Stimulated activated naive CD8-positive, alpha-beta T cell treated with anti-CD3 and anti-CD28 coated beads, Interleukin-15, Interleukin-2, amounts not matched to agents 100 U/mL and 50 U/mL, for 24 hours (primary cell): Measurements from ENCODE around the gene PROS1.

Experiments
- ATAC-seq: fragments of 150-1000 bp; cut with Tn5 transposase; one replicate; pipeline ENCODE4 v1.10.0; 2021
- DNase-seq: peaks from one replicate; pipeline ENCODE4 v3.0.0; 2021

The PROS1 gene

DNA sequence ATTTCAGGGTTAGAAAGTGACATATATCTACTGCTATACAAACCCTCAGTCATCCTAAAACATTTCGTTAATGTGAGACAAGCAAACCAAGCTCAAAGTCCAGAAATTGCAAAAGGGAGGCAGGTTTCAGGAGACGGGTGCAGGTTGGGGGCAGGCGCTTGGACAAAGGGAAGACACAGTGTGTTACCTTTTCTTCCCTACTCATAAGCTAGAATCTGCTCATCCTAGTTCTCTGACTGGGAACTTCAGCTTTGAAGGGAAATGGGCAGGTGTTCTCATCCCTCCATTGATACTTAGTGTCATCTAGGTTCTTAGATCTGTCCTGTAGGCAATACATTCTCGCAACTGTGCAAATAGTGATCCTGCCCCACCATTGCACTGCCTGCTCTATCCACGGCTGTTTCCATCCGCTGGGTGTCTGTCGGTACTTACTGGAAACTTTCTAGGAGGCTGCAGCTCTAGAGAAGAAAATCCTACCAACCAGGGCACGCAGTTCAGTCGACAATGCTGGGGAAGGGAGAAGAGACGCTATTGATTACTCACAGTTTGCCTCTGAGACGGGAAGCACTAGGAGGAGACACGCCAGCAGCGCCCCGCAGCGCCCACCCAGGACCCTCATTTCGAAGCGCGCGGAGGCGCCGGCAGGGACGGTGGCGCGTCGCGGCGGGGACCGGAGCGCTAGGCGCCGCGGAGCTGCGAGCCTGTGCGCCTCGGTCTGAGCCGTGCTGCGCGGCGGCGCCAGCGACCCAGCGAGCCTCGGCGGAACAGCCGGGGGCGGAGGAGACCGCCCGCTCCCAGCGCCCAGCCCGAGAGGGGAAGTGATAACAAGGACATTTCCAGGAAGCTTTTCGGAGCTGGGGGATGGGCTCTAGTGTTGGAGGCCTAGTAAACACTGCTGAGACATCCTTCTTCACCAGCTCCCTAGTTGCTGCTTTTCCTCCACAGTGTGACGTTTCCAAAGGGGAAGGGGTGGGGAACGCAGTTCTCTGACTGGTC is at the start of gene PROS1:
Gene PROS1 (minus strand): TSS at position 766 of the 996 bp plus-strand sequence. CDS start 147 bp downstream, at position 619.
- peak; percentile 60 for DNase-seq
- peak; percentile 90 for ATAC-seq

DNA sequence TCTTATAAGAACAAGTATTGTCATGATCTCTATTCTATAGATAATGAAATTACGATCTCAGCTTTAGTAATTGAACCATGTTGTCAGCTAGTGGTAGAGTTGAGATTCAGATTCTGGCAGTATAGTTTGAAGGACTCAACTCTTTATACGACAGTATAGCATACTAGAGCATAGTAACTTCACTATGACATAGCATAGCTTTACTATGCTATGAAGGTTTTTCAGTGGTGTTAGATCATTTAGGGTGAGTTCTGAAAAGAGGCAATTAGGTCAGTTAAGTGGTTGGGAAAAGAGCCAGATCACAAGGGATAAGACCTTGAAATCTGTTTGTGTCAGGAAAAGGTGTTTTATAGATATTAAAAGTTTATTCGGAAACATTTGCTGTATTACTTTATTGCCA is 46.6 kb upstream of the PROS1 start:
- DNase-seq (no peak), ATAC-seq (no peak)

DNA sequence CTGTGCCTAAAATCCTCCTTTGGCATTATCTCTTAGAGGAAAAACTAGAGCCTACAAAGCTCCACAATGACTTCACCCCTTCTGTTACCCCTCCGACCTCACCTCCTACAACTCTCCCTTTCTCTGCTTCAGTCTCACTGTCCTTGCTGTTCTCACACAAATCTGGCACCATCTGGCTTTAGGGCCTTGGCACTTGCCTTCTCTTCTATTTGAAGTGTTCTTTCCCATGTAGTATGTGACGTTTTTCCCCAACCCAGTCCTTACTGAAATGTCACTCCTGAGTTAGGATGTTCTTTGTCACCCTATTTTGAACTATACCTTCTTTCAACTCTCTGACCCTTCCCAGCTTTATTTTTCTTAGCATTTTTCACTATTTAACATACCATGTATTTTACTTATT is 46.0 kb upstream of the PROS1 start:
- ATAC-seq: no peak
- DNase-seq: no peak

DNA sequence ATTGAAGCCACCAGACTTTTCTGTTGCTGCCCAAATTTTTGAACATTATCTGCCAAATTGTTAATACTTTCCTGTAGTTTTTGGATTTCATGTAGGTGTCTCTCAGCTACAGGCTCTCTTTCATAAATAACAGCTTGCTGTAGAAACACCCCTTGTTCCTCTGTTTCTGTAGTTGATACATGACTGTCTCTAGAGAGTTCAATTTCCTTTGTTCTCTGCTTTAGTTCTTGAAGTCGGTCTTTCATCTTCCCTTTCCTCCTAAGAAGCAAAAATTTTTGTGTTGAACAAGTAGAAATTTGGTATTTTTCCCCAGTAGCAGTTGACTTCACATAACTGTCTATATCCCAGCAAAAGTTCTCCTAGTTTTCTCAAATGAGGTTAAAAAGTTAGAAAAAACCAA is 41.3 kb upstream of the PROS1 start:
- ATAC-seq: no peak
- DNase-seq: no peak

DNA sequence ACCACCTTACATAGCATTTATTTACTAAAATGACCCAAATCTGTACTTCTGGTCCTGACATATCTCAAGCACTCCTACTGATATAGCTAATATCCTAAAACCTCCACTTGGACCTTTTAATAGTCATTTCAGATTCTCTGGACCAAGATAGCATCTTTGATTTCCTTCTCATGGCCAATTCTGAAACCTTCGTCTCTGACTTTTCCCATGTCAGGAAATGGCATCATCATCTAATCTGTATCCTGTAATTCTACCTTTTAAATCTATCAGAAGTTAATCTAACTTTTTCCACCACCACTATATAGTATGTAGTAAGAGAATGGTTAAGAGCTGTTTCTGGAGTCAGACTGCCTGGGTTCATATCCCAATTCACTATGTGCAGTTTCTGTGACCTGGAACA is 38.5 kb upstream of the PROS1 start:
- DNase-seq (no peak), ATAC-seq (no peak)

DNA sequence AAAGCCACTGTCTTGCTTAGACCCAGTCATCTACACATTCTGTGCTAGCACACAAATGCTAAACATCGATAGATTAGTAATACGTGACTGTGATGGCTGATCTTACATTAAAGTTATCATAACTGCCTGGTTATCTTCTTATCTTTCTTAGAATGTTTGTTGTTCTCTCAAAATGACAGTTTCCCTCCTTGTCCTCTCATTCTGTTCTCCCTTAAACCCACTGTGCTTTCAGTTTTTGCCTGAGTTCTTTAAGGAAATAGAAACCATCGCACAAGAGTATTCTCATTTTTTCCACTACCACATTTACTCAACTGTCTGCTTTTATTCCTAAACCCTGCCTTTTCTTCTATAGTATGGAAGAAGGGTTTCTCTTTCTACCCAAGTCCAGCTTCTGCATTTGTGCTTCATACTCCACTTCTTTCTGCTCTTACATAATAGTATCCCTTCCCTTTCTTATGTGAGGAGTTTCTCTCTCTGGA is 37.6 kb upstream of the PROS1 start:
- DNase-seq (no peak), ATAC-seq (peak; percentile 90)

DNA sequence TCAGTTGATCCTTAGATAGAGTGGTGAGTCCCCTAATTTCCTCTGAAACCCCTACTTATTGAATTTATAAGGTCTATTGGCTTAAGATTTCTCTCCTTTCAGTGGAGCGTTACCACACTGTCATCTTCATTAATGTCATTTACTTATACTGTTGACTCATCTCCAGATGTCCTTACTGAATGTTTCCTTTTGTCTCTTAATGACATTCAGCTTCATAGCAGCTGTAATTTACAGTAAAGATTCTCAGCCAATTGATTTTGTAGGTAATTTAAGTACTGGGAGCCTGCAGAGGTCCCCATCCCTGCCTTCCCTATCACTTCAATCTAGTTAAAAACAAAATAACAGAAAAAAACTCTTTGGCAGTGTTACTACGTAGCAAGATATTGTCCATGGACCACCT is 35.9 kb upstream of the PROS1 start:
- DNase-seq: no peak
- ATAC-seq: peak; percentile 10

- DNase-seq (no peak), ATAC-seq (no peak)
Measured at GRCh38 chr3:94008253-94008652, 34.6 kb upstream of the PROS1 start.

DNA sequence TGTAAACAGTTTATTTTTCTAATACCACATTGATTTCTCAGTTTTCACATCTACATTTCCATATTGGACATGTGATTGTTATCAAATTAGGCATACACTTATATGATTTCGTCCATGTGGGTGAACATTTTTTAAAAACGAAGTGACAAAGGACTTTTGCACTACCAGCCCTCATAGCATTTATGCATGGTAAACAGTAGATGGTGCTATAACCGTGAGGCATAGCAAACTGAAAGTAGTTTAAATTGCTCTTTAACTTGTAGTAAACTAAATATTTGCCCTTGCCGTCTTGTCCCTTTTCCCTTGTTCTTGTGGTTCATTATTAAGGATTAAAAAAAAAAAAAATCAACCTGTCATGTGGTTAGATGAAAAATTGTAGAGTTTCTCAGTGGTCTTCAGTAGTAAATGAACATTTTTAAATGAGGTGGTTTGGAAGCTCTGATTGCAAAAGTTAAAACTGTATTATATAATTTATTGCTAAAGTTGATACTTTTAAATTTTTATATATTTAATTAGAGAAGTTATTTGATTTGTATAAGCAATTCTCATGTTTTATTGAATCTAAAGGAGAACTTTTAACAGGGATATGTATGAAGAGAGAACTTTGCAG is 30.7 kb upstream of the PROS1 start:
- DNase-seq (no peak), ATAC-seq (peak; percentile 49)

DNA sequence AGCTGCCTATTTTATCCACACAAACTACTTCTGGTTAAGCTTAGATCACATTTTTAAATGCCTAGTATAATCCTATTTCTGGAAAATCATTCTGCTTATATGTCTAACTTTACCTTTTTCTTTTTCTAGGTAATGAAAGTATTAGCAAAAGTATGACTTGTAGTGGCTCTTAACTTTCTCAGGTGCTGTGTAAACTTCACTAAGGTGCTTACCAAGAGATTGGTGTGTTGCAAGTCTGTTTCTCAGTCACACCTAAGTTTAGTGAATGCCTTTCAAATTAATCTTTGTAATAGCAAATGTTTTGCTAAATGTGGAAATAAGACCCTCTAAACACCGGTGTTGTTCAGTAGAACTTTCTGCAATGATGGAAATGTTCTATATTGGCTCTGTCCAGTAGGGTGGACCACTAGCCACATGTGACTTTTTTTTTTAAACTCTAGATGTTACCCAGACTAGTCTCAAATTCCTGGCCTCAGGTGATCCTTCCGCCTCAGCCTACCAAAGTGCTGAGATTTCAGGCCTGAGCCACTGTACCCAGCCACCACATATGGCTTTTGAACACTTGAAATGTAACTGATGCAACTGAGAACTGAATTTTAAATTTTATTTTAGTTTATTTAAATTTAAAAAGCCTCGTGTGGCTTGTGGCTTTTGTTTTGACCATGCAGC is 28.3 kb upstream of the PROS1 start:
- ATAC-seq (no peak), DNase-seq (no peak)

- no peak for ATAC-seq
- DNase-seq: no peak
Measured at GRCh38 chr3:94001191-94001590, 27.5 kb upstream of the PROS1 start.

DNA sequence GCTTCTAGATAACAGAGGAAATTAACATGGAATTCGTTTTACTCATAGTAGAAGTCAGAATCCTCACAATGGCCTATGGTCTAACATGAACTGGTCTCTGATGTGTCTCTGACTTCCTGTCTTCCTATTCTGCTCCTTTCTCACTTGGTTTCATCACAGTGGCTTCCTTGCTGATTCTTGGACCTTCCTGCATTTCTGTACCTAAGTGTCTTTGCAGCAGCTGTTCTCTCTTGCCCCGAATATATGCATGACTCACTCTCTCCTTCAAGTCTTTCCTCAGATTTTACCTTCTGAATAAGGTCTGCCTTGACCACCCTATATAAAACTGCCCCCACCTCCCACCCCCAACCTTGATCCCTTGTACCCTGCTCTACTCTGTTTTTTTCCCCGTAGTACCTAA is 20.4 kb upstream of the PROS1 start:
- no peak for ATAC-seq
- no peak for DNase-seq

DNA sequence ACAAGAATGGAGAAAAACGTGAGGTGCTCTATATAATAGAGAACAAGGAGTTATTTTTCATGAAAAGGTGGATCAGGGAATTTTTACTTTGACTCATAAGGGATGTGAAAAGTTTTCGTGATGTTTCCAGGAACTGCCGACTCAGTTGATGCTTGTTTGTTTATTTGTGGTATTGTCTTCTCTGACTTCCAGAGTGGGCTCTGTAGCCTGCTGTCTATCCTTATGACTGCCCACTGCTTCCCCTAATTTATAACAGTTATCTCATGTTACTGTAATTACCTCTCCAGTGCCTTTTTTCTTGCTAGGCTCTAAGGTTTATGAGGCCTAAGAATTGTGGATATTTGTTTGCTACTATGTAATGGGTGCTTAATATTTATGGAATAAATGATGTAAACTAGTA is 18.5 kb upstream of the PROS1 start:
- no peak for DNase-seq
- ATAC-seq: no peak

GRCh38 chr3:93991631-93992030 is 17.9 kb upstream of the PROS1 start:
- DNase-seq: no peak
- no peak for ATAC-seq

DNA sequence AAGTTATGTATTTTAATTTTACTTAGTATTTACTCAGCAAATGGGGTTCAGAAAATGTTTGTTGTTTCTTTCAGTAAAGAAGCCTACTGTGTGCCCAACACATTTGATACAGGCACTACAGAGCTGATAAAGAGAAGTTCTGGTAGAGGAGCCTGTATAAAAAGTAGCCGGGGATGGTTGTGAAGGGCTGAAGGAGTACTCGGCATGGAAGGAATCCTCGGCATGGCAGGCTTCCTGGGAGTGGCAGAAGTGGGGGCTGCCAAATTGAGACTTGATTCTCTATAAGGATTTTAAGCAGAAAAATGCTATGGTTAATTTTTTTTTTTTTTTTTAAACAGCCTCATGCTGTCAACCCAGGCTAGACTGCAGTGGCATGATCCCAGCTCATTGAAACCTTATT is 15.5 kb upstream of the PROS1 start:
- ATAC-seq (no peak), DNase-seq (no peak)

DNA sequence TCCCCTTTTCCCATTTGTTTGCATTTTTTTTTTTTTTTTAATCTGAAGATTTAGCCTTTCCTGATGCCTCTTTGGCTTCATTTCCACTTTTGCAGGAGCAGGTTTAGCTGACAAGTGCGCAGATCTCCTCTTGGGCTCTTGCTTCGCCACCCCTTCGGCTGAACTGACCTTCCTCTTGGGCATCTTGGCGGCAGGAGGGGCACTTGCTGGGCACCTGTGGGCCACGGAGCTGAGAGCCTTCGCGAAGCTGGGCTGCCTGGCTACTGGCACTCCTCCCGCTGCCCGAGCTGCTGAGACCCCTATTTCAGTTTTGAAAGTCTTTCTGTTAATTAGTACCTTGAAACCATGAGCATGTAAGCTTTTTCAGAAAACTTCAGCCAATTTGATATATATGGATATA is 15.1 kb upstream of the PROS1 start:
- DNase-seq: no peak
- ATAC-seq: no peak

DNA sequence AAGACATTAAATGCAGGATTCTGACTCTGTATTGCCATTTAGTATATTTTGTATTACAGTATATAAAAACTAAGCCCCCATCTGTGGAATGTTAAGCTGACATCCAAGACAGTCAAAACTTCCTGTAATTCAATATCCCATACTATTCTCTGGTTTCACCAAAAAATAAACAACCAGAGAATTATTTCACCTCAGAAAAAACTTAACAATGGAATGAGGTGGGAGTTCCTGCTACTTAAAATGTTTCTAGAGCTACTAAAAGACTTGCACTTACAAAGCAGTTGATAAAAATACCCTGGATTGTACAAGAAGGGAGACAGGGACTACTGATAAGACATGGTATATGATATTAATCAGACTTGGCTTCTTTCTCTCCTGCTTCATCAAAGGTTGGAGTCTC is 14.6 kb upstream of the PROS1 start:
- ATAC-seq: no peak
- no peak for DNase-seq

DNA sequence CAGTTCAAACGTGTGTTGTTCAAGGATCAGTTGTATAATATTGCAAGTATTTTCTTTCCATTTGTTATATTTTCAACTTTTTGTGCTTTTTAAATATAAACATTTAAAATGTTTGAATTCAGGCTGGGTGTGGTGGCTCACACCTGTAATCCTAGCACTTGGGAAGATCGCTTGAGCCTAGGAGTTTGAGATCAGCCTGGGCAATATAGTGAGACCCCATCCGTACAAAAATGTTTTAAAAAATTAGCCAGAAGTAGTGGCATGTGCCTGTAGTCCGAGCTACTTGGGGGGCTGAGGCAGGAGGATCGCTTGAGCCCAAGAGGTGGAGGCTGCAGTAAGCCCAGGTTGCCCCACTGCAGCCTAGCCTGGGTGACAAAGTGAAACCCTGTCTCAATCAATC is 10.9 kb upstream of the PROS1 start:
- no peak for DNase-seq
- no peak for ATAC-seq

- ATAC-seq (no peak), DNase-seq (no peak)
Measured at GRCh38 chr3:93983408-93983807, 9.7 kb upstream of the PROS1 start.

DNA sequence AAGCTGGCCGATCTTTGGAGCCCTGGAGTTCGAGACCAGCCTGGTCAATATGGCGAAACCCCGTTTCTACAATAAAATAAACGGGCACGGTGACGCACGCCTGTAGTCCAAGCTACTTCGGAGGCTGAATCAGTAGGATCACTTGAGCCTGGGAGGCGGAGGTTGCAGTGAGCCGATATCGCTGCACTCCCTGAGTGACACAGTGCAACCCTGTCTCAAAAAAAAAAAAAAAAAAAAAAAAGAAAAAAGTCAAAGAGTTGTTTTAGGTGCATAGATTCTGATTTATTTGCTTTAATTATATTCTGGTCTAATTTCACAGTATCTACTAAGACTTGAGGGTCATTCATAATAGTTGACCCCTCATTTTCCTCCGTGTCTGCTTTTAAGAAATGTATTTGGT is 8.0 kb upstream of the PROS1 start:
- ATAC-seq (no peak), DNase-seq (no peak)

- ATAC-seq: peak; percentile 100
- peak; percentile 92 for DNase-seq
Measured at GRCh38 chr3:93979850-93980676, 6.4 kb upstream of the PROS1 start, which contains the start of gene ARL13B. ARL13B (plus strand) TSS chr3:93980155; CDS start chr3:93980424, 269 bp downstream.

DNA sequence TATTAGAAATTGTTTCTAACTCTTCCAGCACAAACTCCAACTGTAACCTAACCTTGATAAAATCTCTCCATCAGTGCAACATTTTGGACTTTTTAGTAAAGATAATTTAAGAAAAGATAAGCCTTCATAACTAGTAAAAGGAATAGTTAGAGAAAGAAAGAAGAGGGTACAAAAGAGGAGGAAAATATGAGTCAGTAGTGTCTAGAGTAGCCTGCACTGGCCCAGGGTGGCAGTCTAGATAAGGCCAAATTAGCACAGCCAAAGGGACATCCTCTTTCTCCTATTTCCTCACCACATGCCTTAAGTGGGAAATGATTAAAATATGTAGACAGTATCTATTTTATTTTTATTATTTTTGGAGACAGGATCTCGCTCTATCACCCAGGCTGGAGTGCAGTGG is 3.7 kb downstream of the PROS1 start:
- DNase-seq (no peak), ATAC-seq (no peak)
